GM18519 (cell line): ENCODE results near the gene IL26.
"Not testable (repeated sequence)": the region's sequence is repeated elsewhere in the genome, so short reads cannot be mapped to it uniquely, and the experiment has no call there.

Source experiments
- ATAC-seq: cut with Tn5 transposase; IDR thresholded peaks from one replicate; pipeline ENCODE4 v1.9.1; 2021; ENCODE audit warnings: mild to moderate bottlenecking, moderate library complexity; ENCODE audit not compliant: unreplicated experiment, low FRiP score

The IL26 gene

GRCh38 chr12:68203460-68203875 lies 22.1 kb downstream of the IL26 start:
- no peak for ATAC-seq

GRCh38 chr12:68200854-68201253 lies 24.8 kb downstream of the IL26 start:
- ATAC-seq = no peak

GRCh38 chr12:68199127-68199526 lies 26.5 kb downstream of the IL26 start:
- no peak for ATAC-seq

GRCh38 chr12:68198507-68199086 lies 27.0 kb downstream of the IL26 start:
- ATAC-seq = no peak

GRCh38 chr12:68190301-68190700 lies 35.3 kb downstream of the IL26 start:
- no peak for ATAC-seq

- no peak for ATAC-seq
These were observed 35.8 kb downstream of the IL26 start for GRCh38 chr12:68189821-68190242.

- no peak for ATAC-seq
These were observed 40.0 kb downstream of the IL26 start for GRCh38 chr12:68185598-68185997.

- no peak for ATAC-seq
These were observed 44.5 kb downstream of the IL26 start for GRCh38 chr12:68180792-68181744.

- ATAC-seq = no peak
These were observed 46.7 kb downstream of the IL26 start for GRCh38 chr12:68178774-68179439.

GRCh38 chr12:68178184-68178583 lies 47.4 kb downstream of the IL26 start:
- no peak for ATAC-seq

- ATAC-seq = no peak
These were observed 48.0 kb downstream of the IL26 start for GRCh38 chr12:68177562-68177961.

GRCh38 chr12:68176257-68176656 lies 49.4 kb downstream of the IL26 start:
- no peak for ATAC-seq

GRCh38 chr12:68175557-68176061 lies 50.0 kb downstream of the IL26 start:
- peak; percentile 88 for ATAC-seq

GRCh38 chr12:68174761-68175160 lies 50.8 kb downstream of the IL26 start:
- ATAC-seq = not testable (repeated sequence)

GRCh38 chr12:68173792-68174191 lies 51.8 kb downstream of the IL26 start:
- ATAC-seq = no peak

- ATAC-seq = no peak
These were observed 54.9 kb downstream of the IL26 start for GRCh38 chr12:68170726-68171125.

- no peak for ATAC-seq
These were observed 56.3 kb downstream of the IL26 start for GRCh38 chr12:68169213-68169889.

- ATAC-seq = no peak
These were observed 59.2 kb downstream of the IL26 start for GRCh38 chr12:68166317-68166831.

GRCh38 chr12:68163560-68164081 lies 62.0 kb downstream of the IL26 start:
- ATAC-seq = no peak

GRCh38 chr12:68162374-68162773 lies 63.2 kb downstream of the IL26 start:
- ATAC-seq = no peak
